ENCODE measurements around the gene SBDS.

The SBDS gene

DNA sequence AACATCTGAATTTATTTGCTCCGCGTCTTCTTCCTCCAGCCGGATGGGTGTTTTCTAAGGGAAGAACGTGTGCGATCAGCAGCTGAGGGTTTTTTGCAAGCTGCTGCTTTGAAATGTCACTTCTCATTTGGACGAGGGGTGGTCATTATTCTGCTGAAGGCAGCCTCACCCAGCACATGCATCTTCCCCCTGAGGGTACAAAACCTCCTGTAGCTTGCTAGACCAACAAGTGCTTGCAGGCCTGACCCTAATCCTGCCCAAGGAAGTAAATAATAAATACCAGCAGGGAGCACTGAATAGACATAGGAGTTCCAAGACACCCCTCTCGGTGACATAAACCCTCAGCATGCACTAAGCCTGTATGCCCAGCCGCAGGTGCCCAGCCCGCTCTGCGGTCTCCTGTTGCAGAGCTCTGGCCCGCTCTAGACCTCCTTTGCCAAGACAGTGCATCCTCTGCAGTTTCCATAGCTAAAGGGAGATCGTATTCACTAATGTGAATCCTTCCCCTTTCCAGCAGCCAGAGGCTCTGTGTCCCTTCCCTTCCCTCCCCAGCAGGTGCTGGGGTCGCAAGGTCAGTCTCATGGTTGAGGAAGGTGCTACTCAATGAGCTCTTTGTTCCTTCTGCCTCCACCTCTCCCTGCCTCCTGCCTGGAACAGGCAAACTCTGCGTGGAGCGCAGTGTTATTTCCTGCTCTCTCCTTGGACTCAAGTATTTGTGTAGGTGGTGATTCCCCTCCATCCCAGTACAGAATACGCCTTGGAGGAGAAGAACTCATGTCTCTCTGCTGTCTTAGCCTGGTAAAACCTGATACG lies 36.6 kb downstream of the SBDS start:
- H3K36me3 ChIP-seq (ENCODE audit: control insufficient read depth, insufficient read depth, low read length, severe bottlenecking): peaks cover 61% of the 10 kb centered on the region

DNA sequence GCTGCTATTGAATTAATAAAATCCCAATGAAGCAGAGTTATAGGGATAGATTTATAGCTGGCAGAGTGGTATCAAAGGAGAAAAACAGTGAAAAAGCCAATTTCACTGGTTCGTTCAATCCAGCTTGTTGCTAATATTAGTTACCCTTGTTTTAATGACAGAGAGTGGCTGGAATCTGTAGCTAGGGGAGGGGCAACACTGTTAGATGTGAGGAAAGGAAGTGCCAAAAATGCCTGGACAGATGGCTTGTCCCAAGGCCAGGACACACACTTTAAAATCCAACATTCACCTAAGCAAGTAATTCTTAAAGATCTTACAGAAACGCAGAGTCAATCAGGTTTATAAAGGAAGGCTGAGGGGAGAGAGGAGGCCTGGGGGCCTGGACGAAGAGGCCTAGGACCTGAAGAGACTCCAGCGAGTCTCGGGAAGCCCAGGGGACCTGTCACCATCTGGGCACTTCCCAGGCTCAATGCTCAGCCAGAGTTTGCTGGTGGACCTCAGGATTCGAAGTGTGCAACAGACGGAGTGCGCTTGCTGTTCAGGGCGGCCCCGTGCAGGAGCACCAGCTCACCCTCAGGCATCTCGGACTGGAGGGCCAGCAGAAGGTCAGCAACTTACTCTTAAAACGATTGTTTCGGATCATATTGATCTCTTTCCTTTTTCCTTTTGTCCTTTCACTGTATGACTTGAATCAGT lies 37.6 kb downstream of the SBDS start:
- Histone ChIP-seq H3K9me3 (ENCODE audit: control insufficient read depth, low read length) (no peaks in the 10 kb centered on the region), H3K27me3 (replicated peaks; ENCODE audit: control insufficient read depth, insufficient read depth, low read length) (no peaks in the 10 kb centered on the region), H3K4me3 (ENCODE audit: low read length) (no peak overlapping the region), H3K36me3 (ENCODE audit: control insufficient read depth, insufficient read depth, low read length, severe bottlenecking) (peaks cover 69% of the 10 kb centered on the region), H3K4me1 (ENCODE audit: control insufficient read depth, insufficient read depth, low read length) (peaks cover 6% of the 10 kb centered on the region), H3K9ac (ENCODE audit: low read length) (no peak overlapping the region)
- DNase-seq (ENCODE audit: low read depth): no peak

More for the DNA sequence above, 36.6 kb downstream of the SBDS start:
- H3K4me1 ChIP-seq (ENCODE audit: control insufficient read depth, insufficient read depth, low read length): peaks cover 4% of the 10 kb centered on the region
- no peak overlapping the region for H3K9ac ChIP-seq (ENCODE audit: low read length)
- H3K27me3 ChIP-seq (replicated peaks; ENCODE audit: control insufficient read depth, insufficient read depth, low read length): no peaks in the 10 kb centered on the region
- no peaks in the 10 kb centered on the region for H3K9me3 ChIP-seq (ENCODE audit: control insufficient read depth, low read length)
- no peak overlapping the region for H3K4me3 ChIP-seq (ENCODE audit: low read length)
- DNase-seq (ENCODE audit: low read depth): no peak

DNA sequence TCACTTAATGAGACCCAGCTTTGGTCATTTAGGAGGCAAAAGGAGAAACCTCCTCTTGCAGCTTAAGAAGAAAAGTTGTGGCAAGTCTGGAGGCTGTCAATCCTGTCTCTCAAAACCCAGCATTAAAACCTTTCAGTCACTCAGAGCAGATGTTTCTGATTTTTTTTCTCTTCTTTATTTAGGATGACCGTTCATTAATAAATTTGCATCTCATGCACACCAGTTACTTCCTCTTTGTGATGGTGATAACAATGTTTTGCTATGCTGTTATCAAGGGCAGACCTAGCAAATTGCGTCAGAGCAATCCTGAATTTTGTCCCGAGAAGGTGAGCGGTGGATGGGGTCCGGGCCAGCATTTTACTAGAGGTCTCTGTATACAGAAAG lies 42.4 kb downstream of the SBDS start:
- Histone ChIP-seq H3K36me3 (ENCODE audit: control insufficient read depth, insufficient read depth, low read length, severe bottlenecking) (peaks cover 88% of the 10 kb centered on the region), H3K27me3 (replicated peaks; ENCODE audit: control insufficient read depth, insufficient read depth, low read length) (no peaks in the 10 kb centered on the region), H3K4me1 (ENCODE audit: control insufficient read depth, insufficient read depth, low read length) (peaks cover 12% of the 10 kb centered on the region), H3K9me3 (ENCODE audit: control insufficient read depth, low read length) (no peaks in the 10 kb centered on the region), H3K9ac (ENCODE audit: low read length) (no peak overlapping the region), H3K4me3 (ENCODE audit: low read length) (no peak overlapping the region)
- no peak for DNase-seq (ENCODE audit: low read depth)

DNA sequence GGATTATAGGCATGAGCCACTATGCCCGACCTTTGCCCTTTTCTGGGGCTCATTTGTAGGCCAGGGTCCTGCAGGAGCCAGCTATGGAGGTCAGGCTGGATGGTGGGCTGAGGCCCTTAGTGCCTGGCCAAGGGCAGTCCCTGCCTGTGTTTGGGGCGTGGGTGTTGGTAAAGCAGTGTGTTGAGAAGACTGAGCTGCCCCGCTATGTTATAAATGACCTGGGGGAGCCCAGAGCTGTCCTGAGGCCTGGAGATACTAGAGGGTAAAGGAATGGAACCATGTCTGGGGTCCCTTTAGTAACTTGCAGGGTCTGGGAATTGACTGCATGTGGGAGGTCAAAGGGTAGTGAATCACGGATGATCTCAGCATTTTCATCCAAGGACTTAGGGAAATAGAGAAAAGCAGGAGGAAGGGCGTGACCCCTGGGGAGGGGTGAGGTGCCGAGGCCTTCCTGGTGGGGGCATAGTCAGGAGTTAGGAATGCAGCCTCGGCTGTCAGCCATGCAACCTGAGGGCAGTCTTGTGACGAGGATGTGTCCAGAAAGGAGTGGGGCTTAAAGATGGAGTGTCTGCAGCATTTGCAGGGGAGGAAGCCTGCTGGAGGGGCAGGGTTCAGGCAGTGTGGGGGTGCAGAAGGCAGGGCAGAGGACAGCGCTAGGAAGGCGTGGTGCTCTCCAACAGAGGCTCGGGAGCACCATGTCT lies 42.9 kb downstream of the SBDS start:
- no peak overlapping the region for H3K9ac ChIP-seq (ENCODE audit: low read length)
- peaks cover 11% of the 10 kb centered on the region for H3K4me1 ChIP-seq (ENCODE audit: control insufficient read depth, insufficient read depth, low read length)
- H3K36me3 ChIP-seq (ENCODE audit: control insufficient read depth, insufficient read depth, low read length, severe bottlenecking): peaks cover 88% of the 10 kb centered on the region
- no peak overlapping the region for H3K4me3 ChIP-seq (ENCODE audit: low read length)
- no peaks in the 10 kb centered on the region for H3K9me3 ChIP-seq (ENCODE audit: control insufficient read depth, low read length)
- peak; percentile 20 for DNase-seq (ENCODE audit: low read depth)
- no peaks in the 10 kb centered on the region for H3K27me3 ChIP-seq (replicated peaks; ENCODE audit: control insufficient read depth, insufficient read depth, low read length)

DNA sequence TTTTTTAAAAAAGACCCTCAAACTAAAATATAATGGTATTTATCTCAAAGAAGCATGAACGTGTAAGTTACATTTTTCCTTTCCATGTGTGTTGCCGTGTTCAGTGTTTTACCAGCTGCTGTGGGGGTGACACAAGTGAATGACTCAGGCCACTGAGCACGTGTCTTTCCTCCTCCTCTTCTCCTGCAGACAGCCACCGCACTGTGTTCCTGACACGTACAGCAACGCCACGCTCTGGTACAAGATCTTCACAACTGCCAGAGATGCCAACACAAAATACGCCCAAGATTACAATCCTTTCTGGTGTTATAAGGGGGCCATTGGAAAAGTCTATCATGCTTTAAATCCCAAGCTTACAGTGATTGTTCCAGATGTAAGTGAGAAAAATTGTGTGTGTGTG lies 44.6 kb downstream of the SBDS start:
- peaks cover 78% of the 10 kb centered on the region for H3K36me3 ChIP-seq (ENCODE audit: control insufficient read depth, insufficient read depth, low read length, severe bottlenecking)
- H3K4me3 ChIP-seq (ENCODE audit: low read length): no peak overlapping the region
- no peaks in the 10 kb centered on the region for H3K9me3 ChIP-seq (ENCODE audit: control insufficient read depth, low read length)
- H3K4me1 ChIP-seq (ENCODE audit: control insufficient read depth, insufficient read depth, low read length): peaks cover 8% of the 10 kb centered on the region
- no peak overlapping the region for H3K9ac ChIP-seq (ENCODE audit: low read length)
- no peaks in the 10 kb centered on the region for H3K27me3 ChIP-seq (replicated peaks; ENCODE audit: control insufficient read depth, insufficient read depth, low read length)
- no peak for DNase-seq (ENCODE audit: low read depth)

DNA sequence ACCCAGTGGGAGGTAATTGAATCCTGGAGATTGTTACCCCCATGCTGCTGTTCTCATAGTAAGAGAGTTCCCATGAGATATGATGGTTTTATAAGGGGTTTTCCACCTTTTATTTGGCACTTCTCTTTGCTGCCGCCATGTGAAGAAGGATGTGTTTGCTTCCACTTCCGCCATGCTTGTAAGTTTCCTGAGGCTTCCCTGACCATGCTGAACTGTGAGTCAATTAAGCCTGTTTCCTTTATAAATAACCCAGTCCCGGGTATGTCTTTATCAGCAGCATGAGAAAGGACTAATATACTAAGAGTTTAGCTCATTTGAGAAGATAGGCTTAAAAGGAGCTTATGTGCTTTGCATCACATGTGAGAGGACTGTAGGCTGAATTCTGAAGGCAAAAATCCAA lies 45.1 kb downstream of the SBDS start:
- no peak for DNase-seq (ENCODE audit: low read depth)
- Histone ChIP-seq H3K4me3 (ENCODE audit: low read length) (no peak overlapping the region), H3K4me1 (ENCODE audit: control insufficient read depth, insufficient read depth, low read length) (peaks cover 8% of the 10 kb centered on the region), H3K9ac (ENCODE audit: low read length) (no peak overlapping the region), H3K9me3 (ENCODE audit: control insufficient read depth, low read length) (no peaks in the 10 kb centered on the region), H3K27me3 (replicated peaks; ENCODE audit: control insufficient read depth, insufficient read depth, low read length) (no peaks in the 10 kb centered on the region), H3K36me3 (ENCODE audit: control insufficient read depth, insufficient read depth, low read length, severe bottlenecking) (peaks cover 76% of the 10 kb centered on the region)

DNA sequence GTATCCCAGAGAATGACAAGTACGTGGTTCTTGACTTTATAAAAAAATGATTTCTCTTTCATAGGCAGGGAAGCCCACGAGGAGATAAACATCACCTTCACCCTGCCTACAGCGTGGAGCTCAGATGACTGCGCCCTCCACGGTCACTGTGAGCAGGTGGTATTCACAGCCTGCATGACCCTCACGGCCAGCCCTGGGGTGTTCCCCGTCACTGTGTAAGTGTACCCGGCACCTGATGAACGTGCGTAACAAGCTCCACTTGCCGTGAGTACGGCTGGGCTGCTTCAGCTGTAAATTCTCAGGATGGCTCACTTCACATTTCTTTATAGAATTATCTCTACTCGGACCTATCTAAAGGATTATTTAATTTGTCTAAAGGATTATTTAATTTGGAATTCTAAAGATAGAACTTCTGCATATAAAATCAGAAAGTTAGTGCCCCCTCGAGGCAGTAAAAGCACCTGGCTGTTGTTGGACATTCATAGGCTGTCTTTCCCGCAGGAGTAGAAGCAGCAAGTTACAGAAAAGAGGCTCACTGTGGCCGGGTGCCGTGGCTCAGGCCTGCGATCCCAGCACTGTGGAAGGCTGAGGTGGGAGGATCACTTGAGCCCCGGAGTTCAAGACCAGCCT lies 46.8 kb downstream of the SBDS start:
- Histone ChIP-seq H3K9ac (ENCODE audit: low read length) (no peak overlapping the region), H3K4me1 (ENCODE audit: control insufficient read depth, insufficient read depth, low read length) (peaks cover 8% of the 10 kb centered on the region), H3K9me3 (ENCODE audit: control insufficient read depth, low read length) (no peaks in the 10 kb centered on the region), H3K36me3 (ENCODE audit: control insufficient read depth, insufficient read depth, low read length, severe bottlenecking) (peaks cover 80% of the 10 kb centered on the region), H3K4me3 (ENCODE audit: low read length) (no peak overlapping the region), H3K27me3 (replicated peaks; ENCODE audit: control insufficient read depth, insufficient read depth, low read length) (no peaks in the 10 kb centered on the region)
- DNase-seq (ENCODE audit: low read depth): no peak

DNA sequence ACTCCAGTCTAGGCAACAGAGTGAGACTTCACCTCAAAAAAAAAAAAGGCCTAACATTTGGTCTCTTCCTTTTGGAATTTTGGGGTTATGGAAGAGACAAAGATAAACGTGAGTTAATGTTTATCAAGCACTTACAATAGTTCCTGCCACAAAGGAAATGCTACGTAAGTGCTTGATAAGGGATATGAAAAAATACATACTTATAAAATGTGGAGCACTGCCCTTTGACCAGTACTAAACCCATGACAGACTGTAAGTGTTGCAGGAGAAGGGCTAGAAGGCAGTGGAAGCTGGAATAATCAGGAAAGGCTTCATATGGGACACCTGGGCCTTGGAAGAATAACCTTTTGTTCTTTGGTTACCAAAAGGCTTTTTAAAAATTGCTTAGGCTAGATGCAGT lies 48.8 kb downstream of the SBDS start:
- no peak for DNase-seq (ENCODE audit: low read depth)

DNA sequence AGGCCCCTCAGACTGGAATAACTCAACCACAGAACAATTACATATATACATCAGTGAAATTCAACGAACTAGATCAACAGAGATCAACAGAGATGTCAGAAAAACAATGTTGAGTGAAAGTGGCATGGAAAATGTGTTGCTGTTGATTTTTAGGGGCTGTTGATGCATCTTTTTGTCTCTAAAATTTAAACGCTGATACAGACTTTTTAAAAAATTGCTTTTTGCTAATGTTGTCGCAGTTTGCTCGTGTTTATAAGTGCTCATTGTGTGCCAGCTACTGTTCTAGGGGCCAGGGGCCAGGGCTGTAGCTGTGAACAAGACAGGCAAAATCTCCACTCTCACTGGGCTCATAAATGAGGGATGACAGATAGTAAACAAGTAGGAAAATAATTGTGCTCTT lies 56.1 kb downstream of the SBDS start:
- Histone ChIP-seq H3K9me3 (ENCODE audit: control insufficient read depth, low read length) (no peaks in the 10 kb centered on the region), H3K4me3 (ENCODE audit: low read length) (no peak overlapping the region), H3K36me3 (ENCODE audit: control insufficient read depth, insufficient read depth, low read length, severe bottlenecking) (peaks cover 31% of the 10 kb centered on the region), H3K27me3 (replicated peaks; ENCODE audit: control insufficient read depth, insufficient read depth, low read length) (no peaks in the 10 kb centered on the region), H3K9ac (ENCODE audit: low read length) (no peak overlapping the region), H3K4me1 (ENCODE audit: control insufficient read depth, insufficient read depth, low read length) (no peaks in the 10 kb centered on the region)
- no peak for DNase-seq (ENCODE audit: low read depth)

More for the DNA sequence above, 48.8 kb downstream of the SBDS start:
- no peak overlapping the region for H3K9ac ChIP-seq (ENCODE audit: low read length)
- H3K4me3 ChIP-seq (ENCODE audit: low read length): no peak overlapping the region
- H3K27me3 ChIP-seq (replicated peaks; ENCODE audit: control insufficient read depth, insufficient read depth, low read length): no peaks in the 10 kb centered on the region
- H3K36me3 ChIP-seq (ENCODE audit: control insufficient read depth, insufficient read depth, low read length, severe bottlenecking): peaks cover 82% of the 10 kb centered on the region
- H3K4me1 ChIP-seq (ENCODE audit: control insufficient read depth, insufficient read depth, low read length): no peaks in the 10 kb centered on the region
- H3K9me3 ChIP-seq (ENCODE audit: control insufficient read depth, low read length): no peaks in the 10 kb centered on the region

DNA sequence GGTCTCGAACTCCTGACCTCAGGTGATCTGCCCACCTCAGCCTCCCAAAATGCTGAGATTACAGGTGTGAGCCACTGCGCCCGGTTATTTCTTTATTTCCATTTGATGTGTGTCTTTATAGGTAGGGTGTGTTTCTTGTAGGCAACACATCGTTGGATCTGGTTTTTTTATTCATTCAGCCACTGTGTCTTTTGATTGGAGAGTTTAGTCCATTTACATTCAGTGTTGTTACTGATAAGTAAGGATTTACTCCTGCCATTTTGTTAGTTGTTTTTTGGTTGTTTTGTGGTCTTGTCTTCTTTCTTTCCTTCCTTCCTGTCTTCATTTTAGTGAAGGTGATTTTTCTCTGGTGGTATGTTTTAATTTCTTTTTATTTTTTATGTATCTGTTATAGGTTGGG lies 57.4 kb downstream of the SBDS start:
- H3K27me3 ChIP-seq (replicated peaks; ENCODE audit: control insufficient read depth, insufficient read depth, low read length): no peaks in the 10 kb centered on the region
- H3K4me3 ChIP-seq (ENCODE audit: low read length): no peak overlapping the region
- H3K9me3 ChIP-seq (ENCODE audit: control insufficient read depth, low read length): no peaks in the 10 kb centered on the region
- H3K9ac ChIP-seq (ENCODE audit: low read length): no peak overlapping the region
- peaks cover 7% of the 10 kb centered on the region for H3K4me1 ChIP-seq (ENCODE audit: control insufficient read depth, insufficient read depth, low read length)
- peaks cover 17% of the 10 kb centered on the region for H3K36me3 ChIP-seq (ENCODE audit: control insufficient read depth, insufficient read depth, low read length, severe bottlenecking)
- DNase-seq (ENCODE audit: low read depth): no peak

All from adipocyte (in vitro differentiated cells).